Sigmoid colon (tissue), 7 donors: ENCODE measurements around the gene SLC25A30. TPM values are rescaled to one million over a fixed set of nuclear protein-coding genes. Genes with fewer than 3 reads are reported as not detected.

Experiments
- DNase-seq: peaks from one replicate; pipeline ENCODE4 v3.0.0-alpha.2; 2019
- H3K27ac ChIP-seq, 4 donors: fragments of 200-600 bp; sonication (generic); one replicate each; pipeline ENCODE4 v1.5.1; 2016 to 2019; ENCODE audit warnings: mild to moderate bottlenecking in 1 of 4
- H3K27me3 ChIP-seq, 3 donors: fragments of 200-600 bp; sonication (generic); one replicate each; pipeline ENCODE4 v1.5.1; 2019; ENCODE audit warnings: mild to moderate bottlenecking in 1 of 3
- H3K36me3 ChIP-seq, 4 donors: fragments of 200-600 bp; sonication (generic); one replicate each; pipeline ENCODE4 v1.5.1; 2016 to 2019
- H3K4me1 ChIP-seq, 4 donors: fragments of 200-600 bp; sonication (generic); one replicate each; pipeline ENCODE4 v1.5.1; 2017 to 2019
- H3K4me3 ChIP-seq, 4 donors: fragments of 200-600 bp; sonication (generic); one replicate each; pipeline ENCODE4 v1.5.1; 2017 to 2019; ENCODE audit warnings: mild to moderate bottlenecking in 2 of 4, moderate library complexity in 1 of 4
- H3K9me3 ChIP-seq, 4 donors: fragments of 200-600 bp in 3 of 4; sonication (generic) in 3 of 4; one replicate each; pipeline versions ENCODE4 v1.5.1 to v1.6.1; 2013 to 2019
- CTCF ChIP-seq, 4 experiments: fragments of 450-650 bp in 3 of 4; fragments of 200-600 bp in 1 of 4; IDR thresholded peaks; one replicate each; pipeline ENCODE4 v1.5.1; 2016 to 2019; ENCODE audit warnings: antibody characterized with exemption in 4 of 4, mild to moderate bottlenecking in 3 of 4, moderate library complexity in 2 of 4
- EP300 ChIP-seq, 4 donors: sonication (generic); formaldehyde crosslinking; IDR thresholded peaks; one replicate each; pipeline ENCODE4 v1.6.1; 2017; ENCODE audit warnings: antibody characterized with exemption in 4 of 4
- POLR2A ChIP-seq, 2 donors: fragments of 450-650 bp; IDR thresholded peaks; one replicate each; pipeline ENCODE4 v1.6.1; 2016; ENCODE audit warnings: antibody characterized with exemption in 2 of 2, mild to moderate bottlenecking in 2 of 2, moderate library complexity in 2 of 2
- POLR2AphosphoS5 ChIP-seq, 4 donors: sonication (generic); formaldehyde crosslinking; IDR thresholded peaks; one replicate each; pipeline ENCODE4 v1.6.1; 2017; ENCODE audit warnings: antibody characterized with exemption in 4 of 4
- WGBS, 2 donors: extraction: QIAGEN DNeasy Blood & Tissue Kit; methylation state at CpG; one replicate each; pipeline ENCODE4 v1.1.7; 2013; 5-methylcytosine and 5-hydroxymethylcytosine counted together
- intact Hi-C: fragments of 100-400 bp; cut with DNase I; formaldehyde crosslinking; loops from one replicate; pipeline ENCODE4 v1.15.1; 2023
- polyA plus RNA-seq, 3 donors: library from polyadenylated mRNA; stranded (reverse); fragments of 200-250 nt; gene quantifications; one replicate each; pipeline ENCODE4 v1.2.3, GENCODE V29; 2013
- total RNA-seq, 4 donors: library from RNA; depleted of rRNA; stranded (reverse); fragments of >200 nt; gene quantifications; one replicate each; pipeline ENCODE4 v1.1.0, GENCODE V29; 2016
- donor health status: healthy with polysubstance abuse.
- donor health status: Bipolar disorder and iron deficiency.
- donor health status: healthy.

SLC25A30 gene
- total and polyA plus RNA-seq, 7 donors, result 5.8 to 15.9 (median 9.1) TPM

- Histone ChIP-seq H3K27me3 (no peaks in the 10 kb centered on the region), H3K36me3 (peaks cover 0 to 36% (median 5%) of the 10 kb centered on the region in 4 donors)
Measured at GRCh38 chr13:45364876-45365557, 53.2 kb downstream of the SLC25A30 start.

DNA sequence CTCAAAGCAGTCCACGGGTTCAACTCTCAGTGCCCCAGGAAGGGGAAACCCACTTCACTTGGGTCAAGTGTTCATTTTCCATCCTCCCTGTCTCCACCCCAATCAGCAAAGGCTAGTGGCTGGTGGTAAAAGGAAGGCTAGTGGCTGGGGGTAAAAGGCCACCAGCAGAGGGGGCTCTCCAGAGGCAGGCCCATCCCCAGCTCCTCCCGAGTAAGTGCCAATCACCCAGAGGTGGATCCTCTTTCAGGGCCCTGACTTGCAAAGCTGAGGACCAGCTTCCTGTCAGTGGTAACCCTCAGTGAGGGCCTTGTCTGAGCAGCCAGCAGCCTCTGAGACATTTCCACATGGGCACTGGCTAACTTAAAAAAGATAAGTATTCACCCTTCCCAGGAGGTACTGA is 55.2 kb downstream of the SLC25A30 start:
- Histone ChIP-seq H3K4me1 (no peaks in the 10 kb centered on the region), H3K36me3 (peaks cover 0 to 32% (median 3%) of the 10 kb centered on the region in 4 donors), H3K27me3 (no peaks in the 10 kb centered on the region), H3K27ac (no peak overlapping the region), H3K9me3 (no peaks in the 10 kb centered on the region), H3K4me3 (no peak overlapping the region)
- intact Hi-C loops, result no loop called here
- no peak for DNase-seq
- WGBS, 2 donors, result 83 to 92% methylated on average over 2 of the region's 2 CpGs
- TF ChIP-seq EP300 (IDR thresholded peaks at IDR 0.05), result no peak
- no peak for TF ChIP-seq POLR2AphosphoS5 (IDR thresholded peaks at IDR 0.05)
- no peak for TF ChIP-seq CTCF (IDR thresholded peaks at IDR 0.05)
- TF ChIP-seq POLR2A (IDR thresholded peaks at IDR 0.05), result no peak

More at GRCh38 chr13:45364876-45365557, 53.2 kb downstream of the SLC25A30 start:
- WGBS, 2 donors, result 93 to 96% methylated on average over 10 of the region's 10 CpGs
- Histone ChIP-seq H3K4me1 (no peaks in the 10 kb centered on the region), H3K27ac (no peak overlapping the region), H3K9me3 (no peaks in the 10 kb centered on the region), H3K4me3 (no peak overlapping the region)
- TF ChIP-seq POLR2AphosphoS5 (IDR thresholded peaks at IDR 0.05) (no peak), POLR2A (IDR thresholded peaks at IDR 0.05) (no peak), CTCF (IDR thresholded peaks at IDR 0.05) (no peak), EP300 (IDR thresholded peaks at IDR 0.05) (no peak)
- DNase-seq, result no peak
- intact Hi-C loops, result no loop called here

DNA sequence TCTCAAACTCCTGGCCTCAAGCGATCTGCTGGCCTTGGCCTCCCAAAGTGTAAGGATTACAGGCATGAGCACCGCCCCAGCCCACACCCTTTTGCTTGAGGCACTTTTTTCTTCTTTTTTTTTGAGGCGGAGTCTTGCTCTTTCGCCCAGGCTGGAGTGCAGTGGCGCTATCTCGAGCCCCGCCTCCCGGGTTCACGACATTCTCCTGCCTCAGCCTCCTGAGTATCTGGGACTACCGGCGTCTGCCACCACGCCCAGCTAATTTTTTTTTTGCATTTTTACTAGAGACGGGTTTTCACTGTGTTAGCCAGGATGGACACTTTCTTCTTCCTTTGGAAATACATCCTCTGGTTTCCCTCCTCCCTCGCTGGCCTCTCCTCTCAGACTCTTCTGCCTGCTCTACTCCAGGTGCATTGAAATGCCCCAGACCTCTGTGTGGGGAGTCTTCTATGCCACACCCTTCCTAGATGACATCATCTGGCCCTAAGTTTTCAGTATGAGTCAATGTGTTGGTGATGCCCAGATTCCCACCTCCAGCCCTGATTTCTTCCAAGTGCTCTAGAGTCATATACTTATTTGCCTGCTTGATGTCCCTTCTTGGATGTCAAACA is 56.5 kb downstream of the SLC25A30 start:
- Histone ChIP-seq H3K4me3 (no peak overlapping the region), H3K27ac (no peak overlapping the region), H3K27me3 (no peaks in the 10 kb centered on the region), H3K36me3 (peaks cover 0 to 41% (median 3%) of the 10 kb centered on the region in 4 donors), H3K4me1 (no peaks in the 10 kb centered on the region), H3K9me3 (no peaks in the 10 kb centered on the region)
- no peak for TF ChIP-seq POLR2A (IDR thresholded peaks at IDR 0.05)
- no peak for TF ChIP-seq CTCF (IDR thresholded peaks at IDR 0.05)
- no peak for TF ChIP-seq EP300 (IDR thresholded peaks at IDR 0.05)
- TF ChIP-seq POLR2AphosphoS5 (IDR thresholded peaks at IDR 0.05), result no peak
- intact Hi-C loops, result no loop called here
- DNase-seq, result no peak
- 92 to 95% methylated on average over 14 of the region's 14 CpGs for WGBS, 2 donors

DNA sequence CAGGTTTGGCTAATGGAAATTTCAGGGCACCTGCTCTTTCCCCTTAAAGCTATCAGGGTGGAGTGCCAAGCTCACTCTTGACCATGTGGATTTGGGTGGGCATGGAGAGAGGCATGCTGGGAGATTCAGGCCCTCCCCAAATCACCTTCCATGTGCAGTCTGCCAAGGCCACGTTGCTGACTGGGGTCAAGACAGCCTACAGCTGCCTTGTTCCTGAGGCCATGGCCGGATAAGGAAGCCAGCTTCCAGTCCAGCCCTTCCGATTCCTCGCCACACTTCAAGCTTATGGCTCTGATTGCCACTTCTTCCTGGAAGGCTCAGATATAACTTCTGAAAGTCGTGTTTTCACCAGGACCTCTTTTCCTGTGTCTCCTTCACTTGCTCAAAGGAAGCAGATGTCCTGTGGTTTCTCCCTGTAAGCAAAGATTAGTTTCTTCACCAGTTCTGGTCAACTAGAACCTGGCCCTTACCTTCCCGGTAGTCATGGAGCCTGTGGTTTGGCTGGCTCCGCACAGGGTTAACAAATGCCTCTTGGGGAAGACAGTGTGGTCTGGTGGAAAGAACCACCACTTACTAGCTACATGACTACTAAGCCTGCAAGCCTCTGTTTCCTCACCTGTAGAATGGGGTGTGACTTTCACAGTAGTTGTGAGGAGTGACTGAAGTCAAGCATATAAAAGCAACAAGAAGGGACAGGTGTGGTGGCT is 61.1 kb downstream of the SLC25A30 start:
- no peak overlapping the region for H3K27ac ChIP-seq
- no peak for DNase-seq
- H3K27me3 ChIP-seq, result no peaks in the 10 kb centered on the region
- H3K9me3 ChIP-seq, result no peaks in the 10 kb centered on the region
- WGBS, 2 donors, result 60 to 85% methylated on average over 7 of the region's 7 CpGs
- peaks cover 0 to 70% (median 5%) of the 10 kb centered on the region in 4 donors for H3K36me3 ChIP-seq
- no peak overlapping the region for H3K4me3 ChIP-seq
- no peaks in the 10 kb centered on the region for H3K4me1 ChIP-seq
- TF ChIP-seq POLR2AphosphoS5 (IDR thresholded peaks at IDR 0.05) (no peak), CTCF (IDR thresholded peaks at IDR 0.05) (no peak), EP300 (IDR thresholded peaks at IDR 0.05) (no peak), POLR2A (IDR thresholded peaks at IDR 0.05) (no peak)
- intact Hi-C loops, result no loop called here
